ENCODE results near the gene HDAC4.

HDAC4 gene

GRCh38 chr2:239012936-239013677, 387.7 kb downstream of the HDAC4 start:
- DNase-seq = no peak

- no peak for DNase-seq
Measured at GRCh38 chr2:239012228-239012627, 388.6 kb downstream of the HDAC4 start.

- DNase-seq = no peak
Measured at GRCh38 chr2:239009589-239009961, 391.2 kb downstream of the HDAC4 start.

- no peak for DNase-seq
Measured at GRCh38 chr2:239008677-239009588, 391.9 kb downstream of the HDAC4 start.

GRCh38 chr2:239008004-239008403, 392.8 kb downstream of the HDAC4 start:
- no peak for DNase-seq

- DNase-seq = no peak
Measured at GRCh38 chr2:239006622-239007285, 394.1 kb downstream of the HDAC4 start.

GRCh38 chr2:239005586-239005985, 395.2 kb downstream of the HDAC4 start:
- DNase-seq = no peak

GRCh38 chr2:239004274-239005015, 396.4 kb downstream of the HDAC4 start:
- no peak for DNase-seq

GRCh38 chr2:239003624-239004273, 397.1 kb downstream of the HDAC4 start:
- DNase-seq = no peak

GRCh38 chr2:239002954-239003623, 397.7 kb downstream of the HDAC4 start:
- DNase-seq = no peak

- DNase-seq = no peak
Measured at GRCh38 chr2:239002591-239002953, 398.2 kb downstream of the HDAC4 start.

GRCh38 chr2:239001794-239002193, 399.0 kb downstream of the HDAC4 start:
- DNase-seq = no peak

- DNase-seq = no peak
Measured at GRCh38 chr2:239000500-239001073, 400.2 kb downstream of the HDAC4 start.

GRCh38 chr2:239000089-239000488, 400.7 kb downstream of the HDAC4 start:
- no peak for DNase-seq

- no peak for DNase-seq
Measured at GRCh38 chr2:238999291-238999741, 401.5 kb downstream of the HDAC4 start.

GRCh38 chr2:238998801-238999200, 402.0 kb downstream of the HDAC4 start:
- DNase-seq = no peak

All from stimulated activated CD4-positive, alpha-beta T cell treated with anti-CD3 and anti-CD28 coated beads, Interleukin-4, amount 100 ng/mL, for 1 hour (primary cell).